Measurements from ENCODE around the gene ADTRP.

GRCh38 chr6:11814819-11815218 is 36.2 kb upstream of the ADTRP start:
- TF ChIP-seq CTCF (IDR thresholded peaks at IDR 0.05; ENCODE audit: insufficient read depth, low read depth, low read length) (no peak), EZH2 (IDR thresholded peaks at IDR 0.05; ENCODE audit: insufficient read depth, low read length) (no peak)

Data from astrocyte (in vitro differentiated cells and primary cell).